Measurements from ENCODE around the gene LRRC59. TPM values are rescaled to one million over a fixed set of nuclear protein-coding genes. Genes with fewer than 3 reads are reported as not detected.

The LRRC59 gene
- total and polyA plus RNA-seq, 2 of the 13 experiments (the other 11 are each of a cell fraction or from before 2014, with no cell fraction given), result 87.3 to 222 TPM

- TF ChIP-seq, protein P1, sequence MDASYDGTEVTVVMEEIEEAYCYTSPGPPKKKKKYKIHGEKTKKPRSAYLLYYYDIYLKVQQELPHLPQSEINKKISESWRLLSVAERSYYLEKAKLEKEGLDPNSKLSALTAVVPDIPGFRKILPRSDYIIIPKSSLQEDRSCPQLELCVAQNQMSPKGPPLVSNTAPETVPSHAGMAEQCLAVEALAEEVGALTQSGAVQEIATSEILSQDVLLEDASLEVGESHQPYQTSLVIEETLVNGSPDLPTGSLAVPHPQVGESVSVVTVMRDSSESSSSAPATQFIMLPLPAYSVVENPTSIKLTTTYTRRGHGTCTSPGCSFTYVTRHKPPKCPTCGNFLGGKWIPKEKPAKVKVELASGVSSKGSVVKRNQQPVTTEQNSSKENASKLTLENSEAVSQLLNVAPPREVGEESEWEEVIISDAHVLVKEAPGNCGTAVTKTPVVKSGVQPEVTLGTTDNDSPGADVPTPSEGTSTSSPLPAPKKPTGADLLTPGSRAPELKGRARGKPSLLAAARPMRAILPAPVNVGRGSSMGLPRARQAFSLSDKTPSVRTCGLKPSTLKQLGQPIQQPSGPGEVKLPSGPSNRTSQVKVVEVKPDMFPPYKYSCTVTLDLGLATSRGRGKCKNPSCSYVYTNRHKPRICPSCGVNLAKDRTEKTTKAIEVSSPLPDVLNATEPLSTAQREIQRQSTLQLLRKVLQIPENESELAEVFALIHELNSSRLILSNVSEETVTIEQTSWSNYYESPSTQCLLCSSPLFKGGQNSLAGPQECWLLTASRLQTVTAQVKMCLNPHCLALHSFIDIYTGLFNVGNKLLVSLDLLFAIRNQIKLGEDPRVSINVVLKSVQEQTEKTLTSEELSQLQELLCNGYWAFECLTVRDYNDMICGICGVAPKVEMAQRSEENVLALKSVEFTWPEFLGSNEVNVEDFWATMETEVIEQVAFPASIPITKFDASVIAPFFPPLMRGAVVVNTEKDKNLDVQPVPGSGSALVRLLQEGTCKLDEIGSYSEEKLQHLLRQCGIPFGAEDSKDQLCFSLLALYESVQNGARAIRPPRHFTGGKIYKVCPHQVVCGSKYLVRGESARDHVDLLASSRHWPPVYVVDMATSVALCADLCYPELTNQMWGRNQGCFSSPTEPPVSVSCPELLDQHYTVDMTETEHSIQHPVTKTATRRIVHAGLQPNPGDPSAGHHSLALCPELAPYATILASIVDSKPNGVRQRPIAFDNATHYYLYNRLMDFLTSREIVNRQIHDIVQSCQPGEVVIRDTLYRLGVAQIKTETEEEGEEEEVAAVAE (CRISPR knock-in tag; IDR thresholded peaks at IDR 0.05; ENCODE audit: borderline replicate concordance), result peak; percentile 88; the same call in 1 of the 2 replicates
- TF ChIP-seq RFXAP (CRISPR knock-in tag; IDR thresholded peaks at IDR 0.05; ENCODE audit: borderline replicate concordance) (peak; percentile 97), IRX3 (CRISPR knock-in tag; IDR thresholded peaks at IDR 0.05; ENCODE audit: borderline replicate concordance, low read depth) (peak; percentile 97), ZNF891 (CRISPR knock-in tag; IDR thresholded peaks at IDR 0.05) (peak; percentile 99), MED8 (CRISPR knock-in tag; IDR thresholded peaks at IDR 0.05; ENCODE audit: insufficient replicate concordance) (peak; percentile 97), POLR2AphosphoS5 (IDR thresholded peaks at IDR 0.05; ENCODE audit: low read depth, low read length) (peak; percentile 96), NRL (CRISPR knock-in tag; IDR thresholded peaks at IDR 0.05; ENCODE audit: borderline replicate concordance) (peak; percentile 98), REL (CRISPR knock-in tag; conservative IDR thresholded peaks at IDR 0.05) (peak; percentile 94), MED1 (CRISPR knock-in tag; IDR thresholded peaks at IDR 0.05) (peak; percentile 95), IKZF4 (CRISPR knock-in tag; IDR thresholded peaks at IDR 0.05; ENCODE audit: borderline replicate concordance, low read depth, not compliant biosample characterization) (peak; percentile 97), MZF1 (CRISPR knock-in tag; IDR thresholded peaks at IDR 0.05; ENCODE audit: borderline replicate concordance) (0 out of 2 replicates have a peak, but pooled peaks have one; percentile 45), NFE2 (CRISPR knock-in tag; IDR thresholded peaks at IDR 0.05) (peak; percentile 54; the same call in 1 of the 2 replicates), CREB3 (CRISPR knock-in tag; IDR thresholded peaks at IDR 0.05) (peak; percentile 68; the same call in 1 of the 2 replicates)
- TF ChIP-seq, protein P2, sequence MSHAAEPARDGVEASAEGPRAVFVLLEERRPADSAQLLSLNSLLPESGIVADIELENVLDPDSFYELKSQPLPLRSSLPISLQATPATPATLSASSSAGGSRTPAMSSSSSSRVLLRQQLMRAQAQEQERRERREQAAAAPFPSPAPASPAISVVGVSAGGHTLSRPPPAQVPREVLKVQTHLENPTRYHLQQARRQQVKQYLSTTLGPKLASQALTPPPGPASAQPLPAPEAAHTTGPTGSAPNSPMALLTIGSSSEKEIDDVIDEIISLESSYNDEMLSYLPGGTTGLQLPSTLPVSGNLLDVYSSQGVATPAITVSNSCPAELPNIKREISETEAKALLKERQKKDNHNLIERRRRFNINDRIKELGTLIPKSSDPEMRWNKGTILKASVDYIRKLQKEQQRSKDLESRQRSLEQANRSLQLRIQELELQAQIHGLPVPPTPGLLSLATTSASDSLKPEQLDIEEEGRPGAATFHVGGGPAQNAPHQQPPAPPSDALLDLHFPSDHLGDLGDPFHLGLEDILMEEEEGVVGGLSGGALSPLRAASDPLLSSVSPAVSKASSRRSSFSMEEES (CRISPR knock-in tag; IDR thresholded peaks at IDR 0.05), result peak; percentile 78
- TF ChIP-seq, protein P3, sequence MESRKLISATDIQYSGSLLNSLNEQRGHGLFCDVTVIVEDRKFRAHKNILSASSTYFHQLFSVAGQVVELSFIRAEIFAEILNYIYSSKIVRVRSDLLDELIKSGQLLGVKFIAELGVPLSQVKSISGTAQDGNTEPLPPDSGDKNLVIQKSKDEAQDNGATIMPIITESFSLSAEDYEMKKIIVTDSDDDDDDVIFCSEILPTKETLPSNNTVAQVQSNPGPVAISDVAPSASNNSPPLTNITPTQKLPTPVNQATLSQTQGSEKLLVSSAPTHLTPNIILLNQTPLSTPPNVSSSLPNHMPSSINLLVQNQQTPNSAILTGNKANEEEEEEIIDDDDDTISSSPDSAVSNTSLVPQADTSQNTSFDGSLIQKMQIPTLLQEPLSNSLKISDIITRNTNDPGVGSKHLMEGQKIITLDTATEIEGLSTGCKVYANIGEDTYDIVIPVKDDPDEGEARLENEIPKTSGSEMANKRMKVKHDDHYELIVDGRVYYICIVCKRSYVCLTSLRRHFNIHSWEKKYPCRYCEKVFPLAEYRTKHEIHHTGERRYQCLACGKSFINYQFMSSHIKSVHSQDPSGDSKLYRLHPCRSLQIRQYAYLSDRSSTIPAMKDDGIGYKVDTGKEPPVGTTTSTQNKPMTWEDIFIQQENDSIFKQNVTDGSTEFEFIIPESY (CRISPR knock-in tag; IDR thresholded peaks at IDR 0.05), result peak; percentile 94
Observed at GRCh38 chr17:50397111-50397918, at the start of gene LRRC59 (continued).

All from HepG2 (cell line).